Endothelial cell of umbilical vein (primary cell): ENCODE results near the gene CATSPER3. TPM values are rescaled to one million over a fixed set of nuclear protein-coding genes. Genes with fewer than 3 reads are reported as not detected.

Experiments used
- BruUV-seq: library from RNA; stranded (reverse); fragments of 400-500 nt; replicated peaks from 2 replicates; lab custom pipeline; 2021; lab: Mats Ljungman, UMichigan
- CTCF ChIA-PET: fragments of 300-600, 350-600 bp; sonication (Branson Sonifier 250); formaldehyde crosslinking; loops from one replicate; lab custom pipeline; 2021; ENCODE audit warnings: antibody characterized with exemption, inconsistent platforms; lab: Charles Lee
- POLR2A ChIA-PET: fragments of 300-600, 350-600 bp; sonication (Branson Sonifier 250); formaldehyde crosslinking; loops from one replicate; lab custom pipeline; 2021; ENCODE audit warnings: antibody characterized with exemption, inconsistent platforms; lab: Charles Lee
- DNase-seq: peaks from one replicate; pipeline ENCODE4 v3.0.0-alpha.2; 2011; ENCODE audit warnings: low read depth, low spot score
- FAIRE-seq: peaks from 2 replicates; lab custom pipeline; 2011; peaks lifted over from hg19 to GRCh38; lab: Jason Lieb, UNC
- H2AFZ ChIP-seq: 2 replicates; pipeline ENCODE4 v1.6.0; 2012; ENCODE audit warnings: low read depth, low read length, control low read depth, inconsistent platforms
- H3K27ac ChIP-seq: 2 replicates; pipeline ENCODE4 v1.5.1; 2011; ENCODE audit warnings: low read depth, mild to moderate bottlenecking, control low read depth, low read length, moderate library complexity; ENCODE audit not compliant: insufficient read depth
- H3K27me3 ChIP-seq, 2 experiments: 2 replicates each; pipeline versions ENCODE4 v1.6.0 to v1.6.1; 2011; ENCODE audit warnings: low read length in 2 of 2, mixed read lengths in 1 of 2; ENCODE audit not compliant: control insufficient read depth in 2 of 2, insufficient read depth in 2 of 2
- H3K36me3 ChIP-seq, 2 experiments: 2 replicates in 1 of 2; 3 replicates in 1 of 2; pipeline ENCODE4 v1.5.1; 2011; ENCODE audit warnings: low read length in 2 of 2, mild to moderate bottlenecking in 1 of 2, moderate library complexity in 1 of 2; ENCODE audit not compliant: control insufficient read depth in 2 of 2, insufficient read depth in 2 of 2; ENCODE audit errors: extremely low read depth in 1 of 2
- H3K4me1 ChIP-seq: 3 replicates; pipeline ENCODE4 v1.5.1; 2011; ENCODE audit warnings: mild to moderate bottlenecking, low read length; ENCODE audit not compliant: control insufficient read depth, insufficient read depth; ENCODE audit errors: extremely low read depth
- H3K4me2 ChIP-seq: 2 replicates; pipeline ENCODE4 v1.6.1; 2011; ENCODE audit warnings: low read length, control low read depth, mixed read lengths; ENCODE audit not compliant: insufficient read depth
- H3K4me3 ChIP-seq, 3 experiments: fragments of 200-600 bp in 1 of 3; sonication (generic), shearing (Covaris generic) in 1 of 3; replicated peaks in 1 of 3; 2 replicates each; pipeline ENCODE4 v1.5.1; 2011 to 2016; ENCODE audit warnings: control low read depth in 3 of 3, low read length in 3 of 3, mild to moderate bottlenecking in 2 of 3, inconsistent platforms in 1 of 3, low read depth in 1 of 3, moderate library complexity in 1 of 3; ENCODE audit not compliant: insufficient read depth in 1 of 3
- H3K79me2 ChIP-seq: 2 replicates; pipeline ENCODE4 v1.6.0; 2012; ENCODE audit warnings: low read length, inconsistent platforms; ENCODE audit not compliant: control insufficient read depth, insufficient read depth
- H3K9ac ChIP-seq: replicated peaks from 2 replicates; pipeline ENCODE3; 2011; ENCODE audit warnings: low read length, control low read depth; ENCODE audit not compliant: insufficient read depth; ENCODE audit errors: extremely low read depth
- H3K9me1 ChIP-seq: replicated peaks from 3 replicates; pipeline ENCODE4 v1.6.0; 2011; ENCODE audit warnings: mild to moderate bottlenecking, low read length; ENCODE audit not compliant: control insufficient read depth, insufficient read depth; ENCODE audit errors: extremely low read depth
- H3K9me3 ChIP-seq: replicated peaks from 2 replicates; pipeline ENCODE4 v1.5.1; 2012; ENCODE audit warnings: low read length, inconsistent platforms; ENCODE audit not compliant: control insufficient read depth, insufficient read depth
- H4K20me1 ChIP-seq: replicated peaks from 2 replicates; pipeline ENCODE3; 2011; ENCODE audit warnings: mild to moderate bottlenecking, low read length; ENCODE audit not compliant: control insufficient read depth, insufficient read depth; ENCODE audit errors: extremely low read depth
- CTCF ChIP-seq, 2 donors: IDR thresholded peaks; 1 replicate in 1 of 2; 2 replicates in 1 of 2; pipeline ENCODE4 v1.5.1; 2011; ENCODE audit warnings: low read length in 2 of 2, mild to moderate bottlenecking in 2 of 2, moderate library complexity in 2 of 2, control low read depth in 1 of 2, inconsistent platforms in 1 of 2, low read depth in 1 of 2; ENCODE audit not compliant: insufficient read depth in 1 of 2; ENCODE audit errors: extremely low read depth in 1 of 2
- FOS ChIP-seq: IDR thresholded peaks from 2 replicates; pipeline ENCODE4 v1.6.1; 2011; ENCODE audit warnings: mild to moderate bottlenecking, low read length, moderate library complexity, borderline replicate concordance; ENCODE audit not compliant: insufficient read depth
- JUN ChIP-seq: IDR thresholded peaks from 2 replicates; pipeline ENCODE4 v1.6.1; 2011; ENCODE audit warnings: borderline replicate concordance, low read depth; ENCODE audit not compliant: insufficient read length, insufficient read depth
- MYC ChIP-seq: IDR thresholded peaks from one replicate; pipeline ENCODE4 v1.6.1; 2011; ENCODE audit warnings: mild to moderate bottlenecking, low read depth, low read length
- POLR2A ChIP-seq: IDR thresholded peaks from 2 replicates; pipeline ENCODE4 v1.6.1; 2012; ENCODE audit warnings: low read depth, mild to moderate bottlenecking, control low read depth, low read length
- dilution Hi-C: fragments of 300-500 bp; cut with MboI; formaldehyde crosslinking; loops from one replicate; pipeline ENCODE4 v1.15.0; 2019; ENCODE audit warnings: low sequenced_read_pairs; ENCODE audit not compliant: extremely low pct_ligation_motif_present
- intact Hi-C: fragments of 100-400 bp; cut with micrococcal nuclease; formaldehyde crosslinking; loops from one replicate; pipeline ENCODE4 v1.10.0; 2022
- polyA plus RNA-seq, 4 experiments: library from polyadenylated mRNA; depleted of rRNA in 3 of 4; stranded (reverse) in 3 of 4; unstranded in 1 of 4; fragments of >200 nt; gene quantifications; 2 replicates each; pipeline versions ENCODE4 v1.2.1 to v1.2.3, GENCODE V29; 2011 to 2012; ENCODE audit warnings: missing spikeins in 1 of 4
- total RNA-seq: library from RNA; stranded (reverse); gene quantifications from 2 replicates; pipeline ENCODE4 v1.2.3, GENCODE V29; 2021
- TF ChIP-seq, protein P1 (sequence below): IDR thresholded peaks from 2 replicates; pipeline ENCODE4 v1.6.1; 2011; ENCODE audit not compliant: insufficient read depth, insufficient read length

CATSPER3 gene
- total and polyA plus RNA-seq, 2 donors (not counting 3 experiments of a cell fraction or from before 2014, with no cell fraction given) = 0.43 to 0.71 TPM

GRCh38 chr5:135056316-135057030 lies 88.8 kb downstream of the CATSPER3 start:
- Histone ChIP-seq H3K27ac (no peak overlapping the region), H2AFZ (no peak overlapping the region), H4K20me1 (no peaks in the 10 kb centered on the region), H3K36me3 (no peaks in the 10 kb centered on the region), H3K4me3 (no peak overlapping the region), H3K9me1 (no peaks in the 10 kb centered on the region), H3K9me3 (no peaks in the 10 kb centered on the region), H3K4me2 (no peak overlapping the region), H3K4me1 (no peaks in the 10 kb centered on the region), H3K79me2 (no peaks in the 10 kb centered on the region), H3K9ac (no peak overlapping the region), H3K27me3 (peaks cover 32 to 33% of the 10 kb centered on the region in 2 experiments)
- POLR2A ChIA-PET = no interaction called here
- TF ChIP-seq POLR2A (no peak), JUN (no peak), MYC (no peak), FOS (no peak), CTCF (IDR thresholded peaks at IDR 0.05; ENCODE audit: extremely low read depth in 1 of 2, insufficient read depth in 1 of 2, low read depth in 1 of 2, low read length in 2 of 2) (no peak)
- TF ChIP-seq, protein P1, sequence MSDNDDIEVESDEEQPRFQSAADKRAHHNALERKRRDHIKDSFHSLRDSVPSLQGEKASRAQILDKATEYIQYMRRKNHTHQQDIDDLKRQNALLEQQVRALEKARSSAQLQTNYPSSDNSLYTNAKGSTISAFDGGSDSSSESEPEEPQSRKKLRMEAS = no peak
- no peak for DNase-seq
- CTCF ChIA-PET = no interaction called here
- dilution Hi-C loops (no loop called here), intact Hi-C loops (no loop called here)
- BruUV-seq = no TSS peak
- FAIRE-seq = no peak
